Astrocyte of the cerebellum (primary cell): ENCODE measurements around the gene FUBP1.
"Not testable (repeated sequence)": the region's sequence is repeated elsewhere in the genome, so short reads cannot be mapped to it uniquely, and the experiment has no call there.

Source experiments
- DNase-seq: peaks from one replicate; pipeline ENCODE4 v3.0.0-alpha.2; 2011; ENCODE audit warnings: low read depth
- H3K4me3 ChIP-seq: 2 replicates; pipeline ENCODE4 v1.5.1; 2011; ENCODE audit warnings: mild to moderate bottlenecking, low read depth, low read length, moderate library complexity
- CTCF ChIP-seq: IDR thresholded peaks from 2 replicates; pipeline ENCODE4 v1.5.1; 2012; ENCODE audit warnings: low read length, low read depth, moderate library complexity, mild to moderate bottlenecking; ENCODE audit errors: missing control alignments
- in situ Hi-C: cut with HindIII; loops from 2 replicates; pipeline ENCODE4 v1.10.0; 2017; ENCODE audit warnings: low sequenced_read_pairs

FUBP1 gene

GRCh38 chr1:77929806-77930205, 49.1 kb downstream of the FUBP1 start:
- DNase-seq = no peak
- in situ Hi-C loops = no loop called here
- TF ChIP-seq CTCF = no peak
- H3K4me3 ChIP-seq = no peak overlapping the region

- in situ Hi-C loops = no loop called here
- TF ChIP-seq CTCF = no peak
- no peak overlapping the region for H3K4me3 ChIP-seq
- DNase-seq = no peak
Measured at GRCh38 chr1:77927414-77927813, 51.5 kb downstream of the FUBP1 start.

- no peak for DNase-seq
- no peak for TF ChIP-seq CTCF
- H3K4me3 ChIP-seq = no peak overlapping the region
- in situ Hi-C loops = no loop called here
Measured at GRCh38 chr1:77926561-77927357, 52.1 kb downstream of the FUBP1 start.

- no peak overlapping the region for H3K4me3 ChIP-seq
- in situ Hi-C loops = no loop called here
- no peak for TF ChIP-seq CTCF
Measured at GRCh38 chr1:77925956-77926355, 52.9 kb downstream of the FUBP1 start.

GRCh38 chr1:77925518-77925917, 53.4 kb downstream of the FUBP1 start:
- no peak overlapping the region for H3K4me3 ChIP-seq
- peak; percentile 37 for DNase-seq
- TF ChIP-seq CTCF = no peak
- in situ Hi-C loops = no loop called here

More at GRCh38 chr1:77925956-77926355, 52.9 kb downstream of the FUBP1 start:
- DNase-seq = no peak

- H3K4me3 ChIP-seq, DNase-seq, in situ Hi-C loops: not testable (repeated sequence)
Measured at GRCh38 chr1:77918918-77919317, 60.0 kb downstream of the FUBP1 start.

GRCh38 chr1:77910116-77910515, 68.8 kb downstream of the FUBP1 start:
- in situ Hi-C loops = no loop called here
- no peak for TF ChIP-seq CTCF
- H3K4me3 ChIP-seq = no peak overlapping the region
- no peak for DNase-seq
